Panc1 (cell line): Measurements from ENCODE around the gene PTPN11. TPM values are rescaled to one million over a fixed set of nuclear protein-coding genes. Genes with fewer than 3 reads are reported as not detected.

Experiments used
- ATAC-seq: fragments of 200-7000 bp; cut with Tn5 transposase; 2 replicates; pipeline ENCODE4 v1.9.1; 2020; ENCODE audit warnings: mild to moderate bottlenecking, moderate library complexity
- BruUV-seq: library from RNA; stranded (reverse); fragments of 400-500 nt; replicated peaks from 2 replicates; lab custom pipeline; 2021; lab: Mats Ljungman, UMichigan
- CTCF ChIA-PET: fragments of 300-600 bp; sonication (Branson Sonifier 250); formaldehyde crosslinking; loops from one replicate; lab custom pipeline; 2022; ENCODE audit warnings: antibody characterized with exemption; lab: Charles Lee
- POLR2A ChIA-PET: fragments of 300-600 bp; sonication (Branson Sonifier 250); formaldehyde crosslinking; loops from one replicate; lab custom pipeline; 2022; ENCODE audit warnings: antibody characterized with exemption; lab: Charles Lee
- DNase-seq: peaks from one replicate; pipeline ENCODE4 v3.0.0-alpha.2; 2010; ENCODE audit warnings: low read depth, low spot score
- H3K27ac ChIP-seq: 2 replicates; pipeline ENCODE4 v1.5.1; 2011; ENCODE audit warnings: mild to moderate bottlenecking, low read length, inconsistent platforms
- H3K27me3 ChIP-seq: fragments of 200-500 bp; sonication (Bioruptor generic); 2 replicates; pipeline ENCODE4 v1.6.0; 2014; ENCODE audit warnings: low read length, inconsistent platforms; ENCODE audit not compliant: control insufficient read depth, insufficient read depth
- H3K36me3 ChIP-seq: fragments of 200-500 bp; sonication (Bioruptor generic); 2 replicates; pipeline ENCODE4 v1.5.1; 2014; ENCODE audit warnings: inconsistent platforms, mild to moderate bottlenecking, low read length, moderate library complexity; ENCODE audit not compliant: control insufficient read depth, insufficient read depth
- H3K4me1 ChIP-seq: 2 replicates; pipeline ENCODE4 v1.5.1; 2011; ENCODE audit warnings: inconsistent platforms, mild to moderate bottlenecking, low read length, moderate library complexity; ENCODE audit not compliant: control insufficient read depth, insufficient read depth
- H3K4me3 ChIP-seq, 2 experiments: 2 replicates each; pipeline ENCODE4 v1.5.1; 2011 to 2012; ENCODE audit warnings: low read depth in 2 of 2, low read length in 2 of 2, mild to moderate bottlenecking in 2 of 2, inconsistent platforms in 1 of 2, moderate library complexity in 1 of 2
- H3K9me3 ChIP-seq: fragments of 200-500 bp; sonication (Bioruptor generic); 2 replicates; pipeline ENCODE4 v1.5.1; 2014; ENCODE audit warnings: low read depth, mild to moderate bottlenecking, inconsistent platforms, low read length, moderate library complexity; ENCODE audit not compliant: control insufficient read depth, insufficient read depth
- CTCF ChIP-seq: fragments of 450-650 bp; IDR thresholded peaks from 2 replicates; pipeline ENCODE4 v1.5.1; 2017; ENCODE audit warnings: mild to moderate bottlenecking
- POLR2AphosphoS5 ChIP-seq: IDR thresholded peaks from 2 replicates; pipeline ENCODE4 v1.6.1; 2012; ENCODE audit warnings: mild to moderate bottlenecking, low read depth, low read length, moderate library complexity
- SIN3A ChIP-seq: IDR thresholded peaks from 2 replicates; pipeline ENCODE4 v1.6.1; 2012; ENCODE audit warnings: low read depth, mild to moderate bottlenecking, low read length, moderate library complexity, borderline replicate concordance; ENCODE audit not compliant: insufficient read depth
- TCF7L2 ChIP-seq: IDR thresholded peaks from 2 replicates; pipeline ENCODE4 v1.6.1; 2011; ENCODE audit warnings: mild to moderate bottlenecking, low read depth, low read length, inconsistent platforms
- in situ Hi-C: cut with HindIII; loops from 2 replicates; pipeline ENCODE4 v1.10.0; 2016; ENCODE audit warnings: low sequenced_read_pairs, low pct_unique_long_range_greater_than_20kb
- intact Hi-C: fragments of 100-400 bp; cut with micrococcal nuclease; formaldehyde crosslinking; loops from one replicate; pipeline ENCODE4 v1.10.0; 2022; ENCODE audit not compliant: unreplicated experiment
- total RNA-seq: library from RNA; stranded (reverse); gene quantifications from one replicate; pipeline ENCODE4 v1.2.1, GENCODE V29; 2021; ENCODE audit not compliant: unreplicated experiment
- TF ChIP-seq, protein P1 (sequence below), 2 experiments: IDR thresholded peaks; 2 replicates each; pipeline ENCODE4 v1.6.1; 2011 to 2012; ENCODE audit warnings: low read depth in 2 of 2, control low read depth in 1 of 2, low read length in 1 of 2, mild to moderate bottlenecking in 1 of 2, moderate library complexity in 1 of 2; ENCODE audit not compliant: insufficient read depth in 1 of 2

Gene PTPN11
- total RNA-seq, 1 experiment from 2014 or later: 139 TPM

DNA sequence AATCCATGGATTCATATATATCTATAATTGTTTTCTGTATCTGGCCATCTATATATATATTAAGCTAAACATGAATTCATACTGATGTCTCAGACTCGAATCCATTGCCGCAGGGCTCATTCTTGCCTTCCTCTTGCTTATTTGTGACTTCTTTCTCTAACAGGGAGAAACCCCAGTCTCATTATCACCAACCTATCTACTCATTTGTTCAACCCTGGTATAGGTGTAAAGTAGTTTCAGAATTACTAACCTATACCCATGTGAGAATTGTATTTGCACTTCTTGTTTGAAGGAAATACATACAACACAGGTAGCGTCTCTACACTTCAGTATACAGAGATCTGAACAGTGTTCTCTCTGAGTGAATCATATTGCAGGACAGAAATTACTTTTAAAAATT is 77.7 kb downstream of the PTPN11 start:
- ChIA-PET POLR2A (no interaction called here), CTCF (no interaction called here)
- no TSS peak for BruUV-seq
- ATAC-seq: no peak
- TF ChIP-seq TCF7L2: no peak
- no peak for TF ChIP-seq POLR2AphosphoS5
- TF ChIP-seq, protein P1, sequence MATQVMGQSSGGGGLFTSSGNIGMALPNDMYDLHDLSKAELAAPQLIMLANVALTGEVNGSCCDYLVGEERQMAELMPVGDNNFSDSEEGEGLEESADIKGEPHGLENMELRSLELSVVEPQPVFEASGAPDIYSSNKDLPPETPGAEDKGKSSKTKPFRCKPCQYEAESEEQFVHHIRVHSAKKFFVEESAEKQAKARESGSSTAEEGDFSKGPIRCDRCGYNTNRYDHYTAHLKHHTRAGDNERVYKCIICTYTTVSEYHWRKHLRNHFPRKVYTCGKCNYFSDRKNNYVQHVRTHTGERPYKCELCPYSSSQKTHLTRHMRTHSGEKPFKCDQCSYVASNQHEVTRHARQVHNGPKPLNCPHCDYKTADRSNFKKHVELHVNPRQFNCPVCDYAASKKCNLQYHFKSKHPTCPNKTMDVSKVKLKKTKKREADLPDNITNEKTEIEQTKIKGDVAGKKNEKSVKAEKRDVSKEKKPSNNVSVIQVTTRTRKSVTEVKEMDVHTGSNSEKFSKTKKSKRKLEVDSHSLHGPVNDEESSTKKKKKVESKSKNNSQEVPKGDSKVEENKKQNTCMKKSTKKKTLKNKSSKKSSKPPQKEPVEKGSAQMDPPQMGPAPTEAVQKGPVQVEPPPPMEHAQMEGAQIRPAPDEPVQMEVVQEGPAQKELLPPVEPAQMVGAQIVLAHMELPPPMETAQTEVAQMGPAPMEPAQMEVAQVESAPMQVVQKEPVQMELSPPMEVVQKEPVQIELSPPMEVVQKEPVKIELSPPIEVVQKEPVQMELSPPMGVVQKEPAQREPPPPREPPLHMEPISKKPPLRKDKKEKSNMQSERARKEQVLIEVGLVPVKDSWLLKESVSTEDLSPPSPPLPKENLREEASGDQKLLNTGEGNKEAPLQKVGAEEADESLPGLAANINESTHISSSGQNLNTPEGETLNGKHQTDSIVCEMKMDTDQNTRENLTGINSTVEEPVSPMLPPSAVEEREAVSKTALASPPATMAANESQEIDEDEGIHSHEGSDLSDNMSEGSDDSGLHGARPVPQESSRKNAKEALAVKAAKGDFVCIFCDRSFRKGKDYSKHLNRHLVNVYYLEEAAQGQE (IDR thresholded peaks at IDR 0.05; ENCODE audit: insufficient read depth in 1 of 2, low read depth in 2 of 2, low read length in 1 of 2): no peak
- TF ChIP-seq SIN3A: no peak
- TF ChIP-seq CTCF: no peak
- intact Hi-C loops: no loop called here
- Histone ChIP-seq H3K4me1 (no peaks in the 10 kb centered on the region), H3K27ac (no peak overlapping the region), H3K27me3 (no peaks in the 10 kb centered on the region), H3K9me3 (no peaks in the 10 kb centered on the region), H3K4me3 (no peak overlapping the region), H3K36me3 (no peaks in the 10 kb centered on the region)
- in situ Hi-C loops: no loop called here
- DNase-seq: no peak

DNA sequence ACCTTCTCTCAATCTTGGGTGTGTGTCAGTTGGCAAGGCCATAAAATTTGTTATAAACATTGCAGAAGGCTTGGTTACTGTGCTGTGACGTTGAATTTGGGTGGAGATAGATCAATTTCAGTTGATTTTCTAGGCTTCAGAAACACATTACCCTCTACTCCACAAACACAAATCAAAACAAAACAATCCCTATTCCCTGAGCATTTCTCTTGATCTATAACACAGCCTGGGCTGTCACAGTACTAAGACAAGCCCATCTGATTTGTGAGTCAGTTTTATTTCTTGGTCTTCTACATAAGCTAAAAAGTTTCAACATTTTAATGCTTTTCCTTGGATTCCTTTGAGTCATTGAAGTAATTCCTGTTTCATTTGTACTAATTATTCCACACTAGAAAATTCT is 79.8 kb downstream of the PTPN11 start:
- ATAC-seq (no peak), DNase-seq (no peak)
- H3K36me3 ChIP-seq: no peaks in the 10 kb centered on the region; the same call in 1 of the 2 replicates
- in situ Hi-C loops: no loop called here
- TF ChIP-seq, protein P1 (IDR thresholded peaks at IDR 0.05; ENCODE audit: insufficient read depth in 1 of 2, low read depth in 2 of 2, low read length in 1 of 2): no peak
- no peak for TF ChIP-seq TCF7L2
- no peak for TF ChIP-seq CTCF
- no peak for TF ChIP-seq SIN3A
- no peak for TF ChIP-seq POLR2AphosphoS5
- H3K27me3 ChIP-seq: no peaks in the 10 kb centered on the region
- ChIA-PET CTCF (no interaction called here), POLR2A (no interaction called here)
- H3K4me3 ChIP-seq: no peak overlapping the region
- no peaks in the 10 kb centered on the region for H3K9me3 ChIP-seq
- BruUV-seq: no TSS peak
- no peak overlapping the region for H3K27ac ChIP-seq
- no peaks in the 10 kb centered on the region for H3K4me1 ChIP-seq
- intact Hi-C loops: no loop called here
